Kidney epithelial cell (primary cell): Measurements from ENCODE around the gene PSMB9. TPM values are rescaled to one million over a fixed set of nuclear protein-coding genes. Genes with fewer than 3 reads are reported as not detected.

Experiments used
- DNase-seq: peaks from one replicate; pipeline ENCODE4 v3.0.0-alpha.2; 2010; ENCODE audit warnings: low read depth
- H3K27me3 ChIP-seq: 2 replicates; pipeline ENCODE4 v1.6.0; 2011; ENCODE audit warnings: low read length; ENCODE audit not compliant: control insufficient read depth, insufficient read depth
- H3K36me3 ChIP-seq: 2 replicates; pipeline ENCODE4 v1.5.1; 2011; ENCODE audit warnings: low read length; ENCODE audit not compliant: control insufficient read depth, insufficient read depth
- H3K4me3 ChIP-seq: 2 replicates; pipeline ENCODE4 v1.5.1; 2011; ENCODE audit warnings: low read depth, mild to moderate bottlenecking, control low read depth, low read length
- total RNA-seq: library from RNA; depleted of rRNA; stranded (reverse); fragments of >200 nt; gene quantifications from 2 replicates; pipeline ENCODE4 v1.2.3, GENCODE V29; 2015
- TF ChIP-seq, protein P1 (sequence below): IDR thresholded peaks from 2 replicates; pipeline ENCODE4 v1.5.1; 2011; ENCODE audit warnings: mild to moderate bottlenecking, moderate library complexity, low read length, control low read depth, inconsistent platforms; ENCODE audit not compliant: insufficient read depth, poor library complexity, severe bottlenecking

The PSMB9 gene
- total RNA-seq, 1 donor from 2014 or later, result 23.0 TPM

DNA sequence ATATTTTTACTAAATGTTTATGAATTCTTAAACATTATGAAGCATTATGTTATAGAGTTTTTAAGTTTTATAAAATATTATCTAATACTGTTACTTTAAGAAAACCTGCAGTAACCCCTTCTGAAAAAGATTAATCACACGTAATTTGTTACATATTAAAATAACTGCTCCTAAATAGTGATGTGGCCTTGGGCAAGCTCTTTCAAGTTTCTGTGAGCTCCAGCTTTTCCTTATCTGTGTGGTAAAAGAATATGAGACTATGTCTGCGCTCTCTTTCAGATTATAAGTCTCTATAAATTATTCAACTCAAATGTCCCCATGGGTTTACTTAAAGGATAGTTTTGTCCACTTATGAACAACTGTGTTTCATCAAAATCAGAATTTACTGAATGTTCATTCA, 54.9 kb downstream of the PSMB9 start:
- TF ChIP-seq, protein P1, sequence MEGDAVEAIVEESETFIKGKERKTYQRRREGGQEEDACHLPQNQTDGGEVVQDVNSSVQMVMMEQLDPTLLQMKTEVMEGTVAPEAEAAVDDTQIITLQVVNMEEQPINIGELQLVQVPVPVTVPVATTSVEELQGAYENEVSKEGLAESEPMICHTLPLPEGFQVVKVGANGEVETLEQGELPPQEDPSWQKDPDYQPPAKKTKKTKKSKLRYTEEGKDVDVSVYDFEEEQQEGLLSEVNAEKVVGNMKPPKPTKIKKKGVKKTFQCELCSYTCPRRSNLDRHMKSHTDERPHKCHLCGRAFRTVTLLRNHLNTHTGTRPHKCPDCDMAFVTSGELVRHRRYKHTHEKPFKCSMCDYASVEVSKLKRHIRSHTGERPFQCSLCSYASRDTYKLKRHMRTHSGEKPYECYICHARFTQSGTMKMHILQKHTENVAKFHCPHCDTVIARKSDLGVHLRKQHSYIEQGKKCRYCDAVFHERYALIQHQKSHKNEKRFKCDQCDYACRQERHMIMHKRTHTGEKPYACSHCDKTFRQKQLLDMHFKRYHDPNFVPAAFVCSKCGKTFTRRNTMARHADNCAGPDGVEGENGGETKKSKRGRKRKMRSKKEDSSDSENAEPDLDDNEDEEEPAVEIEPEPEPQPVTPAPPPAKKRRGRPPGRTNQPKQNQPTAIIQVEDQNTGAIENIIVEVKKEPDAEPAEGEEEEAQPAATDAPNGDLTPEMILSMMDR, result no peak
- H3K36me3 ChIP-seq, result no peaks in the 10 kb centered on the region
- no peak overlapping the region for H3K4me3 ChIP-seq
- H3K27me3 ChIP-seq, result no peaks in the 10 kb centered on the region
- DNase-seq, result no peak

Other genes starting within 250 kb of the PSMB9 start
- 0.21 TPM in 2 replicates for gene HLA-DQA1, start 216.8 kb upstream of the PSMB9 start, total RNA-seq
- gene HLA-DQB1, start 187.5 kb upstream of the PSMB9 start, total RNA-seq, result 24.5 and 28.2 TPM in 2 replicates
- gene HLA-DQA2, start 112.8 kb upstream of the PSMB9 start, total RNA-seq, result not detected in 2 replicates
- gene HLA-DQB2, start 90.7 kb upstream of the PSMB9 start, total RNA-seq, result not detected in 2 replicates
- not detected in 2 replicates for gene HLA-DOB, start 37.2 kb upstream of the PSMB9 start, total RNA-seq
- 22.5 and 22.7 TPM in 2 replicates for gene TAP2, start 15.5 kb upstream of the PSMB9 start, total RNA-seq
- 62.8 and 84.1 TPM in 2 replicates for gene PSMB8, start 10.1 kb upstream of the PSMB9 start, total RNA-seq
- gene TAP1, start 488 bp upstream of the PSMB9 start, total RNA-seq, result 77.6 and 79.1 TPM in 2 replicates
- 1.0 and 2.3 TPM in 2 replicates for gene HLA-DMB, start 86.8 kb downstream of the PSMB9 start, total RNA-seq
- gene HLA-DMA, start 98.9 kb downstream of the PSMB9 start, total RNA-seq, result 1.6 and 4.7 TPM in 2 replicates
- 191 and 206 TPM in 2 replicates for gene BRD2, start 114.4 kb downstream of the PSMB9 start, total RNA-seq
- gene HLA-DOA, start 155.4 kb downstream of the PSMB9 start, total RNA-seq, result 0.71 and 1.6 TPM in 2 replicates
- 0.29 and 0.48 TPM in 2 replicates for gene HLA-DPA1, start 219.5 kb downstream of the PSMB9 start, total RNA-seq
- gene HLA-DPB1, start 221.8 kb downstream of the PSMB9 start, total RNA-seq, result 5.5 and 7.6 TPM in 2 replicates